ENCODE results near the gene NKAIN1.

NKAIN1 gene

GRCh38 chr1:31133368-31133767 is 106.3 kb downstream of the NKAIN1 start:
- peak; percentile 8 for DNase-seq (ENCODE audit: low read depth, low spot score)
- H3K4me3 ChIP-seq (ENCODE audit: low read length): no peak overlapping the region

Measured in Jurkat, Clone E6-1 (cell line).